PC-3 (cell line): Measurements from ENCODE around the gene AIFM1. TPM values are rescaled to one million over a fixed set of nuclear protein-coding genes. Genes with fewer than 3 reads are reported as not detected.

Experiments used
- ATAC-seq: fragments of 200-7000 bp; cut with Tn5 transposase; 2 replicates; pipeline ENCODE4 v1.9.1; 2020; ENCODE audit warnings: mild to moderate bottlenecking, moderate library complexity
- BruUV-seq: library from RNA; stranded (reverse); fragments of 400-500 nt; replicated peaks from 2 replicates; lab custom pipeline; 2021; lab: Mats Ljungman, UMichigan
- CTCF ChIA-PET: fragments of 300-600 bp; sonication (Branson Sonifier 250); formaldehyde crosslinking; loops from one replicate; lab custom pipeline; 2022; ENCODE audit warnings: antibody characterized with exemption; lab: Charles Lee
- POLR2A ChIA-PET: fragments of 300-600 bp; sonication (Branson Sonifier 250); formaldehyde crosslinking; loops from one replicate; lab custom pipeline; 2022; ENCODE audit warnings: antibody characterized with exemption; ENCODE audit not compliant: unreplicated experiment; lab: Charles Lee
- DNase-seq: peaks from one replicate; pipeline ENCODE4 v3.0.0-alpha.2; 2015
- H2AFZ ChIP-seq: fragments of 300-600 bp; sonication (generic); 2 replicates; pipeline ENCODE4 v1.6.0; 2016; ENCODE audit warnings: antibody characterized with exemption, low read length
- H3F3A ChIP-seq: fragments of 300-600 bp; sonication (generic); one replicate; pipeline ENCODE4 v1.6.0; 2017; ENCODE audit warnings: antibody characterized with exemption, low read length, control low read depth, mild to moderate bottlenecking; ENCODE audit not compliant: unreplicated experiment
- H3K27ac ChIP-seq: fragments of 300-600 bp; sonication (generic); 2 replicates; pipeline ENCODE4 v1.5.1; 2016; ENCODE audit warnings: mild to moderate bottlenecking, low read length
- H3K27me3 ChIP-seq: fragments of 300-600 bp; sonication (generic); 2 replicates; pipeline ENCODE4 v1.6.1; 2016; ENCODE audit warnings: low read length, mixed read lengths
- H3K36me3 ChIP-seq: fragments of 300-600 bp; sonication (generic); 2 replicates; pipeline ENCODE4 v1.6.1; 2016; ENCODE audit warnings: low read depth, mixed run types, low read length, mixed read lengths
- H3K4me1 ChIP-seq: fragments of 300-600 bp; sonication (generic); 2 replicates; pipeline ENCODE4 v1.5.1; 2016; ENCODE audit warnings: low read length; ENCODE audit not compliant: insufficient read depth
- H3K4me2 ChIP-seq: fragments of 300-600 bp; sonication (generic); 2 replicates; pipeline ENCODE4 v1.6.0; 2016; ENCODE audit warnings: low read length
- H3K4me3 ChIP-seq: fragments of 300-600 bp; sonication (generic); 2 replicates; pipeline ENCODE4 v1.5.1; 2016; ENCODE audit warnings: mild to moderate bottlenecking, low read length, mixed read lengths
- H3K79me2 ChIP-seq: fragments of 300-600 bp; sonication (generic); 2 replicates; pipeline ENCODE4 v1.6.1; 2017; ENCODE audit warnings: low read length, mixed read lengths
- H3K9ac ChIP-seq: fragments of 300-600 bp; sonication (generic); 2 replicates; pipeline ENCODE4 v1.6.0; 2016; ENCODE audit warnings: mild to moderate bottlenecking, low read length
- H3K9me2 ChIP-seq: fragments of 300-600 bp; sonication (generic); replicated peaks from 2 replicates; pipeline ENCODE4 v1.6.1; 2016; ENCODE audit warnings: mixed run types, low read length, mixed read lengths
- H3K9me3 ChIP-seq: fragments of 300-600 bp; sonication (generic); 2 replicates; pipeline ENCODE4 v1.6.1; 2016; ENCODE audit warnings: low read length, mixed read lengths
- H4K20me1 ChIP-seq: fragments of 300-600 bp; sonication (generic); 2 replicates; pipeline ENCODE4 v1.6.1; 2016; ENCODE audit warnings: low read length, mixed read lengths
- CTCF ChIP-seq: fragments of 300-600 bp; sonication (generic); conservative IDR thresholded peaks from 2 replicates; pipeline ENCODE4 v1.5.1; 2017; ENCODE audit warnings: antibody characterized with exemption, low read depth, mild to moderate bottlenecking, low read length
- EZH2 ChIP-seq: fragments of 300-600 bp; sonication (generic); IDR thresholded peaks from one replicate; pipeline ENCODE4 v1.6.1; 2017; ENCODE audit warnings: antibody characterized with exemption, mild to moderate bottlenecking, low read length; ENCODE audit not compliant: unreplicated experiment
- EZH2phosphoT487 ChIP-seq: fragments of 300-600 bp; sonication (generic); IDR thresholded peaks from 2 replicates; pipeline ENCODE4 v1.6.1; 2018; ENCODE audit warnings: mild to moderate bottlenecking, antibody characterized with exemption, low read length, borderline replicate concordance
- intact Hi-C: fragments of 100-400 bp; cut with micrococcal nuclease; formaldehyde crosslinking; loops from 2 replicates; pipeline ENCODE4 v1.9.0; 2023
- total RNA-seq: library from RNA; depleted of rRNA; stranded (reverse); fragments of >200 nt; gene quantifications from 2 replicates; pipeline ENCODE4 v1.2.3, GENCODE V29; 2014

The AIFM1 gene
- total RNA-seq, 1 experiment from 2014 or later = 51.8 TPM

GRCh38 chrX:130085551-130086446 lies 79.8 kb downstream of the AIFM1 start:
- H4K20me1 ChIP-seq = no peaks in the 10 kb centered on the region
- H3K9me2 ChIP-seq = no peaks in the 10 kb centered on the region
- no peak overlapping the region for H3K9ac ChIP-seq
- 0 out of 2 replicates have a peak, but pooled peaks cover 3% of the 10 kb centered on the region for H3K36me3 ChIP-seq
- no peaks in the 10 kb centered on the region for H3K27me3 ChIP-seq
- H3K9me3 ChIP-seq = no peaks in the 10 kb centered on the region
- ChIA-PET CTCF (no interaction called here), POLR2A (no interaction called here)
- no peaks in the 10 kb centered on the region for H3K4me1 ChIP-seq
- no peak overlapping the region for H2AFZ ChIP-seq
- no peak overlapping the region for H3K4me3 ChIP-seq
- no TSS peak for BruUV-seq
- ATAC-seq (no peak), DNase-seq (no peak)
- 0 out of 2 replicates have a peak, but pooled peaks cover 5% of the 10 kb centered on the region for H3K79me2 ChIP-seq
- no peak overlapping the region for H3K27ac ChIP-seq
- no peaks in the 10 kb centered on the region for H3F3A ChIP-seq
- no peak overlapping the region for H3K4me2 ChIP-seq
- intact Hi-C loops = no loop called here
- TF ChIP-seq CTCF (no peak), EZH2phosphoT487 (no peak), EZH2 (no peak)

DNA sequence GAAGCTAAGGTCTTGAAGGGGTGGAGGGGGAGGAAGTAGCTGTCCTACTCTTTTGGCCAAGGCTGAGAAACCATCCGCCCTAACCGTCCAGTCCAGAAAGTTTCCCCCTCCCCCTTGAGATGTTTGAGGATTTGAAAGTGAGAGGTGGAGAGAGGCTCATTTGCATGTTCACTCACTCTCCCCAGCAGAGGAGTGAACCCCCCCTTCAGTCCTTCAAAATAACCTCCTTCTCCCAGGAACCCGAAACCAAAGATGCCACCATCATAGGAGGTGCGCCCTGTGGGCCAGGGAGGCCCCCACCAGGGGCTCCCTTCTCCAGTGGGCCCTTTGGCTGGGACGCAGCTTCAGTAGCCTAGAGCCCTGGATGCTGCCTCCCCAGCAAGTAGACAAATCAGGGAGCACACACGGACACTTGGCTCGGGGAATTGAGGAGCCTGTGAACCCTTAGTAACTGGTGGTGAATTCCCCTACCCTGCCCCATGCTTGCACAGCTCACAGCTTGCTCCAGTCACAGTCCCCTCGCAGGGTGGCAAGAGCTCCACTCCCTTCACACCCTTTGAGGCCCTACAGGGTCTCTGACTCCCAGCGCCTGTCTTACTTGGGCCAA lies 80.9 kb downstream of the AIFM1 start:
- no peak overlapping the region for H3K4me2 ChIP-seq
- no peak for DNase-seq
- ChIA-PET CTCF (no interaction called here), POLR2A (no interaction called here)
- no peaks in the 10 kb centered on the region for H3K9me3 ChIP-seq
- H3F3A ChIP-seq = no peaks in the 10 kb centered on the region
- no peak overlapping the region for H3K9ac ChIP-seq
- H3K27me3 ChIP-seq = no peaks in the 10 kb centered on the region
- intact Hi-C loops = no loop called here
- no peak overlapping the region for H2AFZ ChIP-seq
- H3K4me1 ChIP-seq = no peaks in the 10 kb centered on the region
- no peaks in the 10 kb centered on the region for H4K20me1 ChIP-seq
- H3K27ac ChIP-seq = no peak overlapping the region
- no TSS peak for BruUV-seq
- 0 out of 2 replicates have a peak, but pooled peaks cover 5% of the 10 kb centered on the region for H3K79me2 ChIP-seq
- TF ChIP-seq EZH2 = no peak
- no peak for TF ChIP-seq CTCF
- no peak for TF ChIP-seq EZH2phosphoT487
- no peak overlapping the region for H3K4me3 ChIP-seq
- H3K9me2 ChIP-seq = no peaks in the 10 kb centered on the region
- ATAC-seq = no peak
- 0 out of 2 replicates have a peak, but pooled peaks cover 3% of the 10 kb centered on the region for H3K36me3 ChIP-seq
